HG03521 (cell line): ENCODE results near the gene ZNF346.

Experiments
- ATAC-seq: cut with Tn5 transposase; IDR thresholded peaks from one replicate; pipeline ENCODE4 v1.9.1; 2021; ENCODE audit warnings: mild to moderate bottlenecking, moderate library complexity; ENCODE audit not compliant: unreplicated experiment

Gene ZNF346

GRCh38 chr5:177093803-177094202 lies 71.3 kb downstream of the ZNF346 start:
- no peak for ATAC-seq

DNA sequence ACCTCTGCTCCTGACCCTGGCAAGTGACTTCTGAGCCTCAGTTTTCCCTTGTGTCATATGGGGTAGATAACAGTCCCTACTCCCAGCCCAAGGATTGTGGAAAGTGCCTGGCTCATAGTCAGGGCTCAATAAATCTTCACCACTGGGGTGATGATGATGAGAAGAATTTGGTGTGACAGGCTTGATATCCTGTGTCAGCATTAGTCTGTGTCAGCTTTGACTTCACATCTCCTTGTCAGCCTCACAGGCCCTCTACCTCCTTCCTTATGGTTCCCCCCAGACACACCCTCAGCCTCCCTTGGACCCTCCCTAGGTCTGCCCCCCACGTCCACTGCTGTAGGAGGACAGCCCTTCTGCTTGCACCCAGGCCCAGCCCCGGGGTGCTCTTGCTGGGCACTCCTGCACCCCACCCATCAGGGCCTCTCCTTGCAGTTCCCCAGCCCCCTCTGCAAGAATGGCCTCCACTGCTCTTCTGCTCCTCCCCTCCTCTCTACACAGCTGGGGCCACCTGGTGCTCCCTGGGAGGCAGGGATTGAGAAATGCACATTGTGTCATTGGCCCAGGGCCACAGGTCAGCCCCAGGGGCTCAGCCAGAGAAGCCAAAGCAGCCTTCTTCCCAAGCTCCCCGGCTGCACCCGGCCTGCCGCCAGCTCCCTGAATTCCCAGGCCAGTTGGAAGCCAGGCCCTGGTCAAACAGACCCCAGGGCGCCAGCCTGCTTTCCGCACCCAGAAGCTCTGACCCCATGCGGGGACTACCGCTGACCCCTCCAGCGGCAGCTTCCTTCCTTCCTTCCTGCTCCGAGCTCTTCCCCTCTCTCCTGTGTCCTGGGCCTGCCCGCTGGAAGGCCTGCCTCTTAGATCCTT lies 72.0 kb downstream of the ZNF346 start:
- no peak for ATAC-seq

DNA sequence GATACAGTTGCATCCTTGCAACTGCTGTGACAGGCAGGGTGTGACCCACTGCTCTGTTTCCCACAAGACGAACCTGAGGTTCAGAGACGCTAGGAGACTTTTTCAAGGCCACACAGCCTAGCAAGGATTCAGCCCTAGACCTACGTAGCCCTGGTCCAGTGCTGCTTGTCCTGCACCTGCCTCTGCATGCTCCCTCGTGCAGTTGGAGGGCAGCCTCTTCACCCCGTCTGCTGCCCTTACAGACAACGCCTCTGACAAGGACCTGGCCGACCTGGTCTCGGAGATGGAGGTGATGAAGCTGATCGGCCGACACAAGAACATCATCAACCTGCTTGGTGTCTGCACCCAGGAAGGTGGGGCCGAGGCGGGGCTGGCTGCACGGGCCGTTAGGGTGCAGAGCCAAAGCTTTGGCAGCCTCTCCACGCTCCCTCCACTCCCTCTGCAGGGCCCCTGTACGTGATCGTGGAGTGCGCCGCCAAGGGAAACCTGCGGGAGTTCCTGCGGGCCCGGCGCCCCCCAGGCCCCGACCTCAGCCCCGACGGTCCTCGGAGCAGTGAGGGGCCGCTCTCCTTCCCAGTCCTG lies 72.7 kb downstream of the ZNF346 start:
- no peak for ATAC-seq

GRCh38 chr5:177096162-177097015 lies 73.9 kb downstream of the ZNF346 start:
- no peak for ATAC-seq

DNA sequence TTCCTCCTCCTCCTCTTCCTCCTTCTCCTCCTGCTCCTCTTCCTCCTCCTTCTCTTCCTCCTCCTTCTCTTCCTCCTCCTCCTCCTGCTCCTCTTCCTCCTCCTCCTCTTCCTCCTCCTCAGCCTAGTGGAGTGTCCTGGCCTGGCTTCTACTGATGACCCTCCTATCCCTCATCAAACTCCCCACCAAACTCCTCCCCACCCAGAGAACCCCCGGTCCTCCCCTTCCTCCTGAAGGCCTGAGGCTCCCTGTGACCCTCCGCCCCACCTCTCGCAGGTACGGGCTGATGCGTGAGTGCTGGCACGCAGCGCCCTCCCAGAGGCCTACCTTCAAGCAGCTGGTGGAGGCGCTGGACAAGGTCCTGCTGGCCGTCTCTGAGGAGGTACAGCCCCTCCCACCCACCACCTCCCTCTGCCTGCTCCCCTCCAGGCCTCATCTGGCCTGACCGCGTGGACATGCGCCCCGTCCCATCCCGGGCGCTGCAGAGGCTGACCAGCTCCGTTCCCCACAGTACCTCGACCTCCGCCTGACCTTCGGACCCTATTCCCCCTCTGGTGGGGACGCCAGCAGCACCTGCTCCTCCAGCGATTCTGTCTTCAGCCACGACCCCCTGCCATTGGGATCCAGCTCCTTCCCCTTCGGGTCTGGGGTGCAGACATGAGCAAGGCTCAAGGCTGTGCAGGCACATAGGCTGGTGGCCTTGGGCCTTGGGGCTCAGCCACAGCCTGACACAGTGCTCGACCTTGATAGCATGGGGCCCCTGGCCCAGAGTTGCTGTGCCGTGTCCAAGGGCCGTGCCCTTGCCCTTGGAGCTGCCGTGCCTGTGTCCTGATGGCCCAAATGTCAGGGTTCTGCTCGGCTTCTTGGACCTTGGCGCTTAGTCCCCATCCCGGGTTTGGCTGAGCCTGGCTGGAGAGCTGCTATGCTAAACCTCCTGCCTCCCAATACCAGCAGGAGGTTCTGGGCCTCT lies 74.8 kb downstream of the ZNF346 start:
- no peak for ATAC-seq

- ATAC-seq = no peak
Observed at GRCh38 chr5:177098120-177098469, 75.6 kb downstream of the ZNF346 start.

DNA sequence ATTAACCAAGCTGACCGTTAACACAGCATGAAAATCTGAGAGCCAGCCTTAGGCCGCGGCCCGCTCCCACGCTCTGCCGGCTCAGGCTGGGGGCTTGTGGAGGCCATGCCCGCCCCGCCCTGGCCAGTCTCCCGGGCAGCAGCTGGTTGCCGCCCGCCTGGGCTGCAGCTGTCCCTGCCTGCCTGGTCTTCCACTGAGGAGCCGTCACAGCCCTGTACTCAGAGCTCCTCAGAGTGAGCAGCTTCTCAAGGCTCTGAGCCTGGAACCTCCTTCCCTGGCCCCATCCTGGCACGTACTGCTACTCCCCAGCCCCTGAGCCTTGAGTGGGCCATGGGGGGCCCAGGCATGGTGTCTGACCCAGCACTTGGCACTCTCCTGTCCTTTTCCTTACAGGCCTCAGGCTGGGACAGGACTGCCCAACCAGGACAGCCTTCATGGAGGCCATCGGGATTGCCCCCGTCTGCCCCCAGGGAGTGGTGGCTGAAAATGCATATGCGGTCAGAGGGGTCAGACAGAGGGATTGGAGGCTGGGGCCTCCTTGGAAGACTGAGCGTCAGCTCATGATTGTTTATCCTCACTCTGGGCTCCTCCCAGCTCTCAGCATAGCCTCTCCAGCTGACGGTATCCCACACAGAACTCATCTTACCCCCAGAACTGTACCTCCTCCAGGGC lies 76.1 kb downstream of the ZNF346 start:
- ATAC-seq = no peak

DNA sequence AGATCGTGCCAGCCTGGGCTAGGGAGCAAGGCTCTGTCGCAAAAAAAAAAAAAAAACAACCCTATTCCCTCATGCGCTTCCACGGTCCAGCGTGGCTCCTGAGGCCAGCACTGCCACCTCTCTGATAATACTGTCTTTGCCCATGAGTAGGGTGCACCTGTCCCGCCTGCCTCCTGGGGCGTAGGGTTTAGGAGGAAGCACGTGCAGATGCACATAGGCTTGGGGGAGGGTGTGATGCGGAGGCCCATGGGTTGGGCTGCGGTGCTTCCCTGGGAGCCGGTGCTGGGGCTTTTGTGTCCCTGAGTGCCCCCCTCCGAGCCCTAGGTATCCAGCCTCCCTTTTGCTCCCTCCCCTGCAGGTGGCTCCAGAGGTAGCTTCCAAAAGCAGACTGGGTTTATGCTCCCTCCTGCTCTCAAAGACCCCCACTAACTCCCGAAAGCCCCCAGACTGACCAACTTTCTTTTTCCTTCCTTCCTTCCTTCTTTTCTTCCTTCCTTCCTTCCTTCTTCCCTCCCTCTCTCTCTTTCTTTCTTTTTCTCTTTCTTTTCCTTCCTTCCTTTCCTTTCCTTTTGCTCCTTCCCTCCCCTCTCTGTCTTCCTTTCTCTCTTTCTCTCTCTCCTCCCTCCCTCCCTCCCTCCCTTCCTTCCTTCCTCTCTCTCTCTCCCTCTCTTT lies 77.1 kb downstream of the ZNF346 start:
- no peak for ATAC-seq

DNA sequence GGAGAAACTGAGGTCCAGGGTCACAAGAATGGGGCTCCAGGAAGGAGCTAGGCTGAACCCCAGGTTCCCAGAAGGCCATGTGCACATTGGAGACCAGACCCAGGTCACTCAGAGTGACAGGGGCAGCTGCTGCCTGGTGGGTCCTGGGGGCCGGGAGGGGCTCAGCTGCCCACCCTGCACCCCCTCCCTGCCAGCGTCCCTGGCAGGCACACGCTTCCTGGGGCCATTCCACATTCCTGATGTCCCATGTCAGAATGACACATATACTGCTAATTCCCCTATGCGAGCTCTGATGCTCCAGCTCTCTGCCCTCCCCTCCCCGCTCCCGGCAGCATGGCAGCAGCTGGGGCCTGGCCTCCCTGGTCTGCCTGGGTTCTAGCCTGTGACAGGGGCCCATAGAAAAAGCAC lies 78.2 kb downstream of the ZNF346 start:
- ATAC-seq = no peak

GRCh38 chr5:177103523-177104253 lies 81.2 kb downstream of the ZNF346 start:
- no peak for ATAC-seq

DNA sequence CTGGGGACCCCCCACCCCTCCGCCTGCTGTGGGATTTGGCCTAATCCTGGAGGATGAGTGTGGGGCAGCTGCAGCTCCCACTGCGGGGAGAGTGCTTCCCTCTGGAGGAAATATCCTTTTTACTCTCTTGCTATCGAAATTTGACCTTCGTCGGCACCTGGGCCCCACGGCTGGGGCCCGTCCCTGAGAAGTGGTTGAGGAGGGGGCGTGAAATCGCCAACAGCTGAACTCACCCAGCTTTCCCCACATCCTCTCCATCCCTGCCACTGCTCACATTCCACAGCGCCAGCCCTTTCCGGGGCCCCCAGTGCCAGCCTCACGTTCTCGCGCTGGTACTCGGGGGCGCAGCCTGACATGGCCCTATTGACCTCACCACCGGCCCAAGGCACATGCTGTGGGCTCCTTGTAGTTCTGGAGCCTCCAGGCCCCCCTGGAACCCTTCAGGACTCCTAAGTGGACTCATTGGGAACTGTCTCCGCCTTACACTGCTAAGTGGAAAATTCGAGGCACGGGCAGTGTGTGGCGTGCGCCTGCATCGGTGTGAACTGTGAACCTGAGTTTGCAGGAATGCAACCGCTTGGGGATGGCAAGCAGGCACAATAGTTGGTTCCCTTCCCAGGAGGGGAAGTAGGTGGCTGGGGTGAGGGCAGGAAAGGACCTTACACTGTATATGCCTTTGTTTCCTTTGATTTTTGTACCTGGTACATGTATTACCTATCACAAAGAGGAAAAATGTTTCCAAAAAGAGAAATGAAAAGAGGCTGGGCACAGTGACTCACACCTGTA lies 83.4 kb downstream of the ZNF346 start:
- no peak for ATAC-seq

DNA sequence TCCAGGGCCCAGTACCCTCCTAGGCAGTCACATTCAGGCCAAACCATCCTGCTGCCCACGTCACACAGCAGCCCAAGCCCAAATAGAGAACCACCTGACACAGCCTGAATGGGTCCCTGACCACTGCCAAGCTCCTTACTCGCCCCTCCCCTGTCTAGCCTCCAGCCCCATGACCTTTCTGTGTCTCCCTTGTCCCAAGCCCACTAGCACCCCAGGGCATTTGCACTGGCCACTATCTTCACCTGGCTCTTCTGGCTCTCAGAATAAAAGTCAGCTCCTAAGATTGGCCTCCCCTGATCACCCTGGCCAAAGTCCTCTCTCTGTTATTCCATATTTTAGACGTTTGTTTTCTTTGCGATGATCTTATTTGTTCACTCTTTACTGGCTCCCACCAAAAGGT lies 84.7 kb downstream of the ZNF346 start:
- ATAC-seq = no peak

DNA sequence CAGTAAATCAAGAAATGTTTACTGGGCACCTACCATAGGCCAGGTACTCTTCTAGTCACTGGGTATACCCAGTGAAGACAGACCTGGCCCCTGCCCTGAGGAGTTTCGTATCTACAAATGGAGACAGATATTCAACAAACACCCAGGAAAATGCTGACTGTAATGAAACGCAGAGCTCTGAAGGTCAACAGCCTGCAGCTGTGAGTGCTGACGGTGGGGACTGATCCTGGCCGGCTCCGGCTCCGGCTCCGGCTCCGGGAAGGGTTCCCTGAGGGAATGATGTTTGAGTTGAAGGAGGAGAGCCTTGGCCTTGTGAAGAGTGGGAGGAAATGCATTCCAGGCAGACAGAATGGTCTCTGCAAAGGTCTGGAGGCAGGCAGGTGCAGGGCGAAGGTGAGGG lies 87.3 kb downstream of the ZNF346 start:
- no peak for ATAC-seq

- no peak for ATAC-seq
Observed at GRCh38 chr5:177111720-177112394, 89.4 kb downstream of the ZNF346 start.

- no peak for ATAC-seq
Observed at GRCh38 chr5:177112589-177113220, 90.2 kb downstream of the ZNF346 start.

DNA sequence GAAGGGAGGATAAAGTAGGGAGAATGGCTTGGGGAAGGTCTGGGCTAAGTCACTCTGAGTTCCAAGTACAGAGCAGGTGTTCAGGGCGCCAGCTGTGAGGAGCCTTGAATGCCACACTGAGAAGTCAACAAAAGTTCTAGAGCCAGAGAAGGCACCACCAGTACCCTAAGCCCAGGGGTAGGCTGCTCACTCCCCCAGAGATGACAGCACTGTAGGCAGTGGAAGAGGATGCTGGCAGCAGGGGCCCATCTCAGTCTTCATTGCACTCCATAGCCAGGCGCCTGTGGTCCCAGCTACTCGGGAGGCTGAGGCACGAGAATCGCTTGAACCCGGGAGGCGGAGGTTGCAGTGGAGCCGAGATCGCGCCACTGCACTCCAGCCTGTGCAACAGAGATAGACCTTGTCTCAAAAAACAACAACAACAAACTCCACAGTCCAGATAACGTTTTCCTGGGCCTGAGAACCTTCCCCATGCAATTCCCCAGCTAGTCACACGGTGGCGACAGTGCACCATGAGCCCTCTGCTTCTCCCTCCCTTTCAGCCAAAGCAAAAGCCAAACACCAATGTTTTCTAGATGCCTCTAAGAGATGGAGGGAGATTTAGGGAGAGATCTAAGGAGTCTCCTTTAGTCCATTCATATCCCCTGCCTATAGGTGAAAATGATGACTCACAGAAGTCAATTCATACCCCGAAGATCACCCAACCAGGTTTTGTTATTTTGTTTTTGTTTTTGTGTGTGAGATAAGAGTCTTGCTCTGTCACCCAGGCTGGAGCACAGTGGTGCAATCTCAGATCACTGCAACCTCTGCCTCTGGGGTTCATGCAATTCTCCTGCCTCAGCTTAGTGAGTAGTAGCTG lies 91.3 kb downstream of the ZNF346 start:
- peak; percentile 51 for ATAC-seq
